ENCODE data around the gene CNNM4.
A peak's percentile ranks its signal among the peaks of the same experiment; 100 is the strongest.

CNNM4 gene

GRCh38 chr2:96760036-96760985 lies at the start of gene CNNM4:
Gene CNNM4 (plus strand): TSS chr2:96760902. CDS start chr2:96761000, 98 bp downstream.
- peak; percentile 95 for DNase-seq (ENCODE audit: low spot score)

- no peak for DNase-seq (ENCODE audit: low spot score)
These were observed 49.7 kb upstream of the CNNM4 start for GRCh38 chr2:96710985-96711384.

- DNase-seq (ENCODE audit: low spot score) = no peak
These were observed 45.0 kb upstream of the CNNM4 start for GRCh38 chr2:96715658-96716057.

GRCh38 chr2:96716388-96716787 lies 44.3 kb upstream of the CNNM4 start:
- DNase-seq (ENCODE audit: low spot score) = no peak

- no peak for DNase-seq (ENCODE audit: low spot score)
These were observed 34.6 kb upstream of the CNNM4 start for GRCh38 chr2:96726131-96726530.

GRCh38 chr2:96727431-96727830 lies 33.3 kb upstream of the CNNM4 start:
- no peak for DNase-seq (ENCODE audit: low spot score)

GRCh38 chr2:96729748-96730147 lies 31.0 kb upstream of the CNNM4 start:
- DNase-seq (ENCODE audit: low spot score) = no peak

- DNase-seq (ENCODE audit: low spot score) = no peak
These were observed 30.5 kb upstream of the CNNM4 start for GRCh38 chr2:96730212-96730611.

- DNase-seq (ENCODE audit: low spot score) = no peak
These were observed 26.8 kb upstream of the CNNM4 start for GRCh38 chr2:96733931-96734330.

- peak; percentile 11 for DNase-seq (ENCODE audit: low spot score)
These were observed 25.7 kb upstream of the CNNM4 start for GRCh38 chr2:96734880-96735583.

- DNase-seq (ENCODE audit: low spot score) = peak; percentile 9
These were observed 23.5 kb upstream of the CNNM4 start for GRCh38 chr2:96737251-96737650.

GRCh38 chr2:96737831-96738230 lies 22.9 kb upstream of the CNNM4 start:
- DNase-seq (ENCODE audit: low spot score) = peak; percentile 17

- no peak for DNase-seq (ENCODE audit: low spot score)
These were observed 21.5 kb upstream of the CNNM4 start for GRCh38 chr2:96739076-96739632.

GRCh38 chr2:96739633-96740428 lies 20.9 kb upstream of the CNNM4 start, which contains the start of gene LMAN2L:
Gene LMAN2L (minus strand): TSS chr2:96740064. CDS start chr2:96740040, 24 bp downstream.
- DNase-seq (ENCODE audit: low spot score) = peak; percentile 97

- DNase-seq (ENCODE audit: low spot score) = no peak
These were observed 13.6 kb upstream of the CNNM4 start for GRCh38 chr2:96747061-96747617.

- DNase-seq (ENCODE audit: low spot score) = no peak
These were observed 8.9 kb upstream of the CNNM4 start for GRCh38 chr2:96751800-96752199.

- DNase-seq (ENCODE audit: low spot score) = no peak
These were observed 6.9 kb upstream of the CNNM4 start for GRCh38 chr2:96753661-96754282.

- DNase-seq (ENCODE audit: low spot score) = no peak
These were observed 6.4 kb upstream of the CNNM4 start for GRCh38 chr2:96754317-96754716.

- no peak for DNase-seq (ENCODE audit: low spot score)
These were observed 3.8 kb upstream of the CNNM4 start for GRCh38 chr2:96756788-96757476.

- no peak for DNase-seq (ENCODE audit: low spot score)
These were observed 3.2 kb upstream of the CNNM4 start for GRCh38 chr2:96757477-96757860.
